ENCODE data around the gene ALDH2. TPM values are rescaled to one million over a fixed set of nuclear protein-coding genes. Genes with fewer than 3 reads are reported as not detected.
"Not testable (repeated sequence)": the region's sequence is repeated elsewhere in the genome, so short reads cannot be mapped to it uniquely, and the experiment has no call there.

Gene ALDH2
- polyA plus RNA-seq, 3 donors from 2014 or later, result 1.7 to 18.7 (median 8.2) TPM

DNA sequence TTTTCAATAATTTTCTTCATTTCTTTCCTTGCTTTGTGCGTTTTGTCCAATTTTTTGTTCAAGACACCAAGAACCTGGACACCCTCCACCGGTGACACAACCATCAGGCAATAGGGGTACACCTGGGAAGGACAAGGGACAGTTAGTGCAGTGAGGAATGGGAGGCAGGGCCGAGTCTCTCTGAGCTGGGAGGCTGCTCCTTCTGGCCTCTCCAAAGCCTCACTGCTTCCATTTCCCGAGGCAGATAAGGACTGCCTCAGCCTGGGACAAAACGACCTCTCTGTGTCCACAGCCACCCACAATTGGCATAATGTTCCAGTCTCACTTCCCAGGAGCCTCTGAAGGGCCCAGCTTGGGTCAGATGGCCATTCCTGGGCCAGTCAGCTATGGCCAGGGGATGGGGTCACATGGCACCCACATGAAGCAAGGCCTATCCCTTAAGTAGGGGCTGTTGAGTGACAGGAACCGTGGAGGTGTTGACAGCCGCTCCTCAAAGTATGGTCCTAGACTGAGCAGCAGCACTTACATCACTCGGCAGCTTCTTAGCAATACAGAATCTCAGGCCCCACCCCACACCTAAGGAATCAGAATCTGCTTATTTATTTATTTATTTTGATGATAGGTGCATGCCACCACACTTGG is 61.7 kb downstream of the ALDH2 start:
- H3K27ac Mint-ChIP-seq, result no peak overlapping the region
- no peaks in the 10 kb centered on the region for H3K9me3 Mint-ChIP-seq

DNA sequence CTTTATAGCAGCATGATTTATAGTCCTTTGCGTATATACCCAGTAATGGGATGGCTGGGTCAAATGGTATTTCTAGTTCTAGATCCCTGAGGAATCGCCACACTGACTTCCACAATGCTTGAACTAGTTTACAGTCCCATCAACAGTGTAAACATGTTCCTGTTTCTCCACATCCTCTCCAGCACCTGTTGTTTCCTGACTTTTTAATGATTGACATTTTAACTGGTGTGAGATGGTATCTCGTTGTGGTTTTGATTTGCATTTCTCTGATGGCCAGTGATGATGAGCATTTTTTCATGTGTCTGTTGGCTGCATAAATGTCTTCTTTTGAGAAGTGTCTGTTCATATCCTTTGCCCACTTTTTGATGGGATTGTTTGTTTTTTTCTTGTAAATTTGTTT is 62.9 kb downstream of the ALDH2 start:
- H3K36me3 Mint-ChIP-seq; H3K27me3 Mint-ChIP-seq (ENCODE audit: low read depth in 3 of 3); DNase-seq; H3K27ac Mint-ChIP-seq; H3K4me1 Mint-ChIP-seq; H3K9me3 Mint-ChIP-seq; H3K4me3 Mint-ChIP-seq: not testable (repeated sequence)

More for the DNA sequence above, 61.7 kb downstream of the ALDH2 start:
- no peak for DNase-seq
- Mint-ChIP-seq H3K4me3 (no peak overlapping the region), H3K4me1 (no peaks in the 10 kb centered on the region), H3K27me3 (ENCODE audit: low read depth in 3 of 3) (peaks cover 2 to 7% (median 2%) of the 10 kb centered on the region in 3 donors), H3K36me3 (no peaks in the 10 kb centered on the region)

DNA sequence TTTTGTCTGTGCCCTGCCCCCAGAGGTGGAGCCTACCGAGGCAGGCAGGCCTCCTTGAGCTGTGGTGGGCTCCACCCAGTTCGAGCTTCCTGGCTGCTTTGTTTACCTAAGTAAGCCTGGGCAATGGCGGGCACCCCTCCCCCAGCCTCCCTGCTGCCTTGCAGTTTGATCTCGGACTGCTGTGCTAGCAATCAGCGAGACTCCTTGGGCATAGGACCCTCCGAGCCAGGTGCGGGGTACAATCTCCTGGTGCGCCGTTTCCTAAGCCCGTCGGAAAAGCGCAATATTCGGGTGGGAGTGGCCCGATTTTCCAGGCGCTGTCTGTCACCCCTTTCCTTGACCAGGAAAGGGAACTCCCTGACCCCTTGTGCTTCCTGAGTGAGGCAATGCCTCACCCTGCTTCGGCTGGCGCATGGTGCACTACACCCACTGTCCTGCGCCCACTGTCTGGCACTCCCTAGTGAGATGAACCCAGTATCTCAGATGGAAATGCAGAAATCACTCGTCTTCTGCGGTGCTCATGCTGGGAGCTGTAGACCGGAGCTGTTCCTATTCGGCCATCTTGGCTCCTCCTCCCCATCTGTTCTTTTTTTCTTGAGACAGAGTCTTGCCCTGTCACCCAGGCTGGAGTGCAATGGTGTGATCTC is 68.1 kb downstream of the ALDH2 start:
- H3K4me3 Mint-ChIP-seq; H3K9me3 Mint-ChIP-seq; H3K36me3 Mint-ChIP-seq; H3K4me1 Mint-ChIP-seq; H3K27me3 Mint-ChIP-seq (ENCODE audit: low read depth in 3 of 3); H3K27ac Mint-ChIP-seq; DNase-seq: not testable (repeated sequence)

DNA sequence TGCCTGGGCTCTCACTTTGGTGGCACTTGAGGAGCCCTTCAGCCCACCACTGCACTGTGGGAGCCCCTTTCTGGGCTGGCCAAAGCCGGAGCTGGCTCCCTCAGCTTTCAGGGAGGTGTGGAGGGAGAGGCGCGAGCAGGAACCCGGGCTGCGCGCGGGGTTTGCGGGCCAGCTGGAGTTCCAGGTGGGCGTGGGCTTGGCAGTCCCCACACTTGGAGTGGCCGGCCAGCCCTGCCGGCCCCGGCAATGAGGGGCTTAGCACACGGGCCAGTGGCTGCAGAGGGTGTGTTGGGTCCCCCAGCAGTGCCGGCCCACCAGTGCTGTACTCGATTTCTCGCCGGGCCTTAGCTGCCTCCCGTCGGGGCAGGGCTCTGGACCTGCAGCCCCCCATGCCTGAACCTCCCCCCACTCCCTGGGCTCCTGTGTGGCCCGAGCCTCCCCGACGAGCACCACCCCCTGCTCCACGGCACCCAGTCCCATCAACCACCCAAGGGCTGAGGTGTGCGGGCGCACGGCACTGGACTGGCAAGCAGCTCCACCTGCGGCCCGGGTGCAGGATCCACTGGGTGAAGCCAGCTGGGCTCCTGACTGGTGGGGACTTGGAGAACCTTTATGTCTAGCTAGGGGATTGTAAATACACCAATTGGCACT is 68.9 kb downstream of the ALDH2 start:
- not testable (repeated sequence) for H3K4me3 Mint-ChIP-seq; H3K36me3 Mint-ChIP-seq; H3K27ac Mint-ChIP-seq; DNase-seq; H3K9me3 Mint-ChIP-seq; H3K27me3 Mint-ChIP-seq (ENCODE audit: low read depth in 3 of 3)
- peaks cover 14 to 15% of the 10 kb centered on the region in 2 donors for H3K4me1 Mint-ChIP-seq

DNA sequence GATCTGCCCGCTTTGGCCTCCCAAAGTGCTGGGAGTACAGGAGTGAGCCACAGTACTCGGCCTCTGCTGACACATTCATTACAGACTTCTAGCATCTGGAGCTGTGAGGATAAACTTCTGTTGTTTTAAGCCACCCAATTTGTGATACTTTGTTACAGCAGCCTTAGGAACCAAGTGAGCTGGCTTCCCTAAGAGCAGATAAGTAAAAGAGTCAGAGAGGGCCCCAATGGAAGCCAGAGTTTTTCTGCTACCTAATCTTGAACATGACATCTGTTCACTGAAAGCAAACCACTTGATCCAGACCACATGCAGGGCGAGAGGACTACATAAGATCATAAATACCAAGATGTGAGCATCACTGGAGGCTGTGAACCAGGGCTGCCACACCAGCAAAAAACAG is 71.6 kb downstream of the ALDH2 start:
- H3K4me3 Mint-ChIP-seq, result no peak overlapping the region
- peaks cover 0 to 8% (median 3%) of the 10 kb centered on the region in 3 donors for H3K36me3 Mint-ChIP-seq
- H3K9me3 Mint-ChIP-seq, result no peaks in the 10 kb centered on the region
- peak overlapping the region in 2 of 6 donors; percentile 22 to 52 for H3K27ac Mint-ChIP-seq
- DNase-seq, result no peak
- H3K4me1 Mint-ChIP-seq, result peaks cover 35% of the 10 kb centered on the region in 2 donors
- peaks cover 4 to 10% (median 6%) of the 10 kb centered on the region in 3 donors for H3K27me3 Mint-ChIP-seq (ENCODE audit: low read depth in 3 of 3)

DNA sequence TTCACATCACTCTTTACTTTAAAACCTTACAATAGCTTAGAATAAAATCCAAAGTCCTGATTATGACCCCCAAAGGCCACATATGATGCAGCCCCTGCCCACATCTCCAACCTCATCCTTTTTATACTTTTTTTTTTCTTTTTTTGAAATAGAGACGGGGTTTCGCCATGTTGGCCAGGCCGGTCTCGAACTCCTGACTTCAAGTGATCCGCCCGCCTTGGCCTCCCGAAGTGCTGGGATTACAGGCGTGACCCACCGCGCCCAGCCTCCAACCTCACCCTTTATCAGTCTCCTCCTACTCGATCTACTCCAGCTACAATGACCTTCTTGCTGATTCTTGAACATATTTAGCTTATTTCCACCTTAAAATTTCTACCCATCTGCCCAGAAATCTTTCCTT is 74.1 kb downstream of the ALDH2 start:
- peak overlapping the region; percentile 94 to 100 (median 99) for H3K4me3 Mint-ChIP-seq
- DNase-seq, result no peak
- H3K27ac Mint-ChIP-seq, result peak overlapping the region; percentile 95 to 99 (median 98)
- peaks cover 52 to 59% of the 10 kb centered on the region in 2 donors for H3K4me1 Mint-ChIP-seq
- H3K36me3 Mint-ChIP-seq, result peaks cover 0 to 8% (median 3%) of the 10 kb centered on the region in 3 donors
- H3K27me3 Mint-ChIP-seq (ENCODE audit: low read depth in 3 of 3), result peaks cover 4 to 12% (median 4%) of the 10 kb centered on the region in 3 donors
- H3K9me3 Mint-ChIP-seq, result no peaks in the 10 kb centered on the region

DNA sequence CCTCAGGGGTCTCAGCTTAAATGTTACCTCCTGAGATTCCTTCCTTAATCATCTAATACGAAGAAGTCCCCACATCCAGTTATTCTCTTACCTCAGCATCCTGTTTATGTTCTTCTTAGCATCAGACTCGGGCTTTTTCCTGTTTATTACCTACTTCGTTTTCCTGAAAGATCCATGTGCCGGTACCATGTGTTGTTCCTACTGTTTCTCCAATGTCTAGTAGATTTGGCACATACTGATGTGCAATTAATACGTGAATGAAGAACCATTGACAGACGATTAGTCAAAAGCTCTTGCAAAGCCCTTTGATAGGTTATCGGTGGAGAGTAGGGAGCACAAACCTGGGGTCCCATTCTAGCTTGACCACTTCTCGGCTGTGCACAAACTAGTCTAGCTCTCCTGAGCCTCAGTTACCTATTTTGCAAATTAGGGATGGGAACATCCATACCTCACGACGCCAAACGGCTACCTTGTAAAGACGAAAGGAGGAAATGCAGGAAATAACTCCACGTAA is 74.6 kb downstream of the ALDH2 start:
- peak overlapping the region; percentile 95 to 99 (median 98) for H3K27ac Mint-ChIP-seq
- peaks cover 0 to 8% (median 3%) of the 10 kb centered on the region in 3 donors for H3K36me3 Mint-ChIP-seq
- DNase-seq, result no peak
- peak overlapping the region; percentile 94 to 100 (median 99) for H3K4me3 Mint-ChIP-seq
- peaks cover 4 to 12% (median 4%) of the 10 kb centered on the region in 3 donors for H3K27me3 Mint-ChIP-seq (ENCODE audit: low read depth in 3 of 3)
- peaks cover 52 to 64% of the 10 kb centered on the region in 2 donors for H3K4me1 Mint-ChIP-seq
- no peaks in the 10 kb centered on the region for H3K9me3 Mint-ChIP-seq

DNA sequence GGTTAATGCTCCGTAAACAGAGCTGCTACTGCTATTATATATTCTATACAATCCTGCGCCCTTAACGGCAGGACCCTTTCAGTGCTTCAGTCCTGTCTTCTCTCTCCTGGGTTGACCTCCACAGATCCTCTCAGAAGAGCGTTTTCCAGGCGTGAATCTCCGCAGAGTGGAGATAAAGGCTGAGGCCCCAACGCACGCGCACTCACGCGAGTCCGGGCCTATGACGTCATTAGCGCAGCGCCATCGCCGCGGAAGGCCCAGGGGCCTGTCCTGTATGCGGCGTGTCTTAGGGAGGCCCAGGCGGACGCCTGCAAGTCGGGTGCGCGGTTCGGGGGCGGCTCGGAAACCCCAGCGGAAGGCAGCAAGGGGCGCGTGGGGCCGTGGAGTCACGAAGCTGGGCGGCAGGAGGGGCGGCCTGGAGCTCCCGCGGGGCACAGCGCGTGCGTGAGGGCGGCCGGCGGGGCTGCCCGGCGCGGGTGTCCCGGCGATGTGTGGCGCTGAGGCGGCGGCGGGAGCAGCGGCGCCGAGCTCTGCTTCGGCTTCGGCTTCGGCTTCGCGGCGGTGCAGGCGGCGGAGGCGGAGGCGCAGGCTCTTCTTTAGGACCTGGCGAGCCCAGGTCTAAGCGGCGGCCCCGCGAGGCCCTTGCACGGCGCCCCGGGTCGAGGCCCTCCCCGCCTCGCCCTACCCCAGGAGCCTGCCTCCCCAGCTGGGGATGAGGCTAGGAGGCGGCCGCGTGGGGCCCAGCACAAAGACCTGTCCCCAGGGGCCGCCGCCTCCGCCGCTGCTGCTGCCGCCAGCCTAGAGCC is 75.2 kb downstream of the ALDH2 start, which contains the start of gene MAPKAPK5:
TSS of gene MAPKAPK5 (plus strand) at position 479 of the 806 bp plus-strand sequence. CDS start 506 bp downstream, outside the sequence.
- peaks cover 0 to 8% (median 3%) of the 10 kb centered on the region in 3 donors for H3K36me3 Mint-ChIP-seq
- peak; percentile 97 to 98 (median 97) for DNase-seq
- no peaks in the 10 kb centered on the region for H3K9me3 Mint-ChIP-seq
- H3K27me3 Mint-ChIP-seq (ENCODE audit: low read depth in 3 of 3), result peaks cover 4 to 12% (median 4%) of the 10 kb centered on the region in 3 donors
- peak within 1 kb of the TSS; percentile 97 to 99 (median 98) for H3K27ac Mint-ChIP-seq
- peak within 1 kb of the TSS; percentile 96 to 100 (median 99) for H3K4me3 Mint-ChIP-seq
- H3K4me1 Mint-ChIP-seq, result peaks cover 54 to 70% of the 10 kb centered on the region in 2 donors

DNA sequence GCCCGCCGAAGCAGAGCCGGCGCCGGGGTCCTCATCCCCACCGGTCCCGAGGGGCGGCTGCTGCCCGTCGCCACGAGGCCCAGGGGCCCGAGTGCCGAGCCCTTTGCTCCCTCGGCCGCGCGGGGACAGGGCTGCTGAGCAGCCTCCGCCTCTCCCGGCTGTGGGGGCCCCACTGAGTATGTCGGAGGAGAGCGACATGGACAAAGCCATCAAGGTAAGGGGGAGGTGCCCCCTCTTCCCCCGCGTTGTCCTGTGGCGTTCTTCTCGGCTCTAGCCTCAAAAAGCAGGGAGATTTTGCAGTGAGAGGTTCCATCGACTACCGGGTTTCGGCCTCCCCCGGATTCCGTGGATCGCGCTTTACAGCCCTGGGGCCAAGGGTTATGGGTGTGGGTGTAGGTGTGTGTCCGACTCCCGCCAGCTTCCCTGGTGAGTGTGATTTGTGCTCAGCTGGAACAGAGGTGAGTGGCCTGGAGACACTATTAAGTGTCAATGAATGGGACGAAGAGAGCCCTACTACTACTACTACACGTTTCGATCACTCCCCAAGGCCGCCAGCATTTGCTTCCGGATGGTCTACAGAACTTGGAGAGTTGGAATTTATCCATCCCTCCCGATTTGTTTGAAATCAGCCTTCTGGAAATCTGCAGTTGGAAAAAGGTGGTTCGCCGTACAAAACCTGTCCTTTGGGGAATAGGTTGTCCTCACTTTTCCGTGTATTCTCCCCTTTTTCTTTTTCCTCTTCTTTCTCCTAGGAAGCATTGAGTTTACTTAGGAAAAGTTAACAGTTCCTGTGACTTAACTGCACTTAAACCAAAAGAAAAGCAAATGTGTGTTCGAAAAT is 76.0 kb downstream of the ALDH2 start:
- peak overlapping the region; percentile 85 to 99 (median 94) for H3K4me3 Mint-ChIP-seq
- H3K27ac Mint-ChIP-seq, result peak overlapping the region; percentile 90 to 98 (median 97)
- H3K4me1 Mint-ChIP-seq, result peaks cover 58 to 79% of the 10 kb centered on the region in 2 donors
- no peak for DNase-seq
- peaks cover 2 to 8% (median 2%) of the 10 kb centered on the region in 3 donors for H3K36me3 Mint-ChIP-seq
- H3K27me3 Mint-ChIP-seq (ENCODE audit: low read depth in 3 of 3), result peaks cover 4 to 13% (median 4%) of the 10 kb centered on the region in 3 donors
- H3K9me3 Mint-ChIP-seq, result no peaks in the 10 kb centered on the region

DNA sequence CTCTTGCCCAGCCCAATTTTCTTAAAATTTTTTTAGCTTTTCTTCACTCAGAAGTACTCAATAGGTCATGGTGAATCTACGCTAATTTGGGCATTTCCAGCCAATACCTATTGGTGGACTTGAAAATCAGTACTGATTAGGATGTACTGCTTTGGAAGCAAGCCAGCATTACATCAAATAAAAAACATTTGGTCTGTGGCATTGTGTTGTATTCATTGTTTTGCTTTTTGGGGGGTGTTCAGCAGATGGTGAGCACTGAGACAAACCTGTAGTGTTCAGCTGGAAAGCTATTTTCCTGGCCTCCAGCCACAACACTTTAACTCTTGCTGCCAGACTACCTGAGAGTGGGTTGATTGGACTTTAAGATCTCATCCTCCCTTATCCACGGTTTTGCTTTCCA is 79.3 kb downstream of the ALDH2 start:
- DNase-seq, result no peak
- Mint-ChIP-seq H3K9me3 (no peaks in the 10 kb centered on the region), H3K27me3 (ENCODE audit: low read depth in 3 of 3) (peaks cover 4 to 10% (median 4%) of the 10 kb centered on the region in 3 donors), H3K4me1 (peaks cover 41 to 70% of the 10 kb centered on the region in 2 donors), H3K4me3 (no peak overlapping the region), H3K36me3 (peaks cover 3 to 11% (median 7%) of the 10 kb centered on the region in 3 donors), H3K27ac (no peak overlapping the region)

DNA sequence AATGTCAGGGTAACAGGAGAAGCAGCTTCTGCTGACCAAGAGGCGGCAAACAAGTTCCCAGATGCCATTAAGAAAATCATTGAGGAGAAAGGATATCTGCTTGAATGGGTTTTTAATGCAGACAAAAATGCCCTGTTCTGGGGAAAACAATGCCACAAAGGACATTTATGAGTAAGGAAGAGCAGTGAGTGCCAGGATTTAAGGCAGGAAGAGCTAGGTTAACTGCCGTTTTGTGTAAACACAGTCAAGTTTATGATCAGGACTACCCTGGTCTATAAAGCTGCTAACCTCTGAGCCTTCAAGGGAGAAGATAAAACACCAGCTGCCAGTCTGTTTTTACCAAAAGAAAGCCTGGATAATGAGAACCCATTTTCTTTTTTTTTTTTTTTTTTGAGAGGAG is 83.8 kb downstream of the ALDH2 start:
- DNase-seq, result no peak
- H3K36me3 Mint-ChIP-seq, result peaks cover 8 to 15% (median 11%) of the 10 kb centered on the region in 3 donors
- no peak overlapping the region for H3K4me3 Mint-ChIP-seq
- peaks cover 18 to 42% of the 10 kb centered on the region in 2 donors for H3K4me1 Mint-ChIP-seq
- no peak overlapping the region for H3K27ac Mint-ChIP-seq
- no peaks in the 10 kb centered on the region for H3K9me3 Mint-ChIP-seq
- peaks cover 0 to 1% (median 0%) of the 10 kb centered on the region in 3 donors for H3K27me3 Mint-ChIP-seq (ENCODE audit: low read depth in 3 of 3)

DNA sequence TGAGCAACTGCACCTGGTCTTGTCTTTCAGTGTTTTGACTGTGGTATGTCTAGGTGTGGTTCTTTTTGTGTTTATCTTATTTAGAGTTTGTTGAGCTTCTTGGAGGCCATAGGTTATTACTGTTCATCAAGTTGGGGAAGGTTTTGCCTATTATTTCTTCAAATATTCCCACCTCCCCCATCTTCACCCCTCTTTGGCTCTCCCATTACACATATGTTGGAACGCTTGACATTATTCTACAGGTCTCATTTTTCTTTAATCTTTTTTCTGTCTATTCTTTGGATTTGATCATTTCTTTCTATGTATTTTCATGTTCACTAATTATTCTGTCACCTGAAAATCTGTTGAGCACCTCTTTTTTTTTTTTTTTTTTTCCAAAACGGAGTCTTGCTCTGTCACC is 91.5 kb downstream of the ALDH2 start:
- H3K27ac Mint-ChIP-seq, result peak overlapping the region in 1 of 6 donors; percentile 66
- H3K9me3 Mint-ChIP-seq, result no peaks in the 10 kb centered on the region
- H3K36me3 Mint-ChIP-seq, result peaks cover 0 to 3% (median 0%) of the 10 kb centered on the region in 3 donors
- DNase-seq, result no peak
- no peak overlapping the region for H3K4me3 Mint-ChIP-seq
- H3K27me3 Mint-ChIP-seq (ENCODE audit: low read depth in 3 of 3), result peaks cover 0 to 1% (median 0%) of the 10 kb centered on the region in 3 donors
- peaks cover 17 to 34% of the 10 kb centered on the region in 2 donors for H3K4me1 Mint-ChIP-seq
